ENCODE results near the gene MYEOV.

GRCh38 chr11:69284081-69284511 lies 9.9 kb upstream of the MYEOV start:
- no peak for TF ChIP-seq CTCF (IDR thresholded peaks at IDR 0.05)
- no peak for TF ChIP-seq POLR2A (IDR thresholded peaks at IDR 0.05)
- TF ChIP-seq POLR2AphosphoS5 (IDR thresholded peaks at IDR 0.05), result no peak
